Measurements from ENCODE around the gene FTH1. TPM values are rescaled to one million over a fixed set of nuclear protein-coding genes. Genes with fewer than 3 reads are reported as not detected.

Gene FTH1
- total and polyA plus RNA-seq, 2 of the 8 experiments (the other 6 are each of a cell fraction or from before 2014, with no cell fraction given), result 1,153 to 1,461 TPM

DNA sequence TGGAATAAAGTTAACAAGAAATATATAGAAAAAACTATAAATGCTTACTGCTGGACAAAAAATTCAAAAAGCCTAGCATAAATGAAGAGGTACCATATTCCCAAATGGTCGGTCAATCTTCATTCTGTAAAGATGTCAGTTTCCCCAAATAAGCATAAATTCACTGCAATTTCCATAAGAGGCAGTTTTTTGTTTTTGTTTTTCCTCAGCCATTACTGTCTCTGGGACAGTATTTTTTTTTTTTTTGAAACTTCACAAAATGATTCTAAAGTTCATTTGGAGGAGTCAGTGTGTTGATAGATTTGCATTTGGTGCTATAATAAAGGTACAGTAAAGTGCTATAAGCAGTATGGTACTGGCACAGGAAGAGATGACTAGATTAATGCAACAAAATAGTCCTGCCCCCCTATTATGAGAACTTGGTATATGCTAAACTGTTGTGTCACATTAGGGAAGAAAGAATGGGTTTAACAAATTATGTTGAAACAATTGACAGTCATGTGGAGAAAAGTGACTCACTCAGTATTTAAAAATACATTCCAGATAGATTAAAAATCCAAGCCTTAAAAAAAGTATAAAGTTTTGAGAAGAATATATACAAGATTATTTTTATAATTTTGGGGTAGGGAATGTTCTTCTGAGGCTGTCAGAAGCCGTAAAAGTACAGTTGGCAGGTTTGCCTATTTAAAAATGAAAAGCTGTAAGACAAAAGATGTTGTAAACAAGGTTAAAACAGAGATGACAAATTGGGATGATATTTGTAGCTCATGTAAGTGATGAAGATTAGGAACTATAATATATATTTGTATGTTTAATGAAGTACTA lies 2.6 kb upstream of the FTH1 start (continued):
- TF ChIP-seq, protein P1, sequence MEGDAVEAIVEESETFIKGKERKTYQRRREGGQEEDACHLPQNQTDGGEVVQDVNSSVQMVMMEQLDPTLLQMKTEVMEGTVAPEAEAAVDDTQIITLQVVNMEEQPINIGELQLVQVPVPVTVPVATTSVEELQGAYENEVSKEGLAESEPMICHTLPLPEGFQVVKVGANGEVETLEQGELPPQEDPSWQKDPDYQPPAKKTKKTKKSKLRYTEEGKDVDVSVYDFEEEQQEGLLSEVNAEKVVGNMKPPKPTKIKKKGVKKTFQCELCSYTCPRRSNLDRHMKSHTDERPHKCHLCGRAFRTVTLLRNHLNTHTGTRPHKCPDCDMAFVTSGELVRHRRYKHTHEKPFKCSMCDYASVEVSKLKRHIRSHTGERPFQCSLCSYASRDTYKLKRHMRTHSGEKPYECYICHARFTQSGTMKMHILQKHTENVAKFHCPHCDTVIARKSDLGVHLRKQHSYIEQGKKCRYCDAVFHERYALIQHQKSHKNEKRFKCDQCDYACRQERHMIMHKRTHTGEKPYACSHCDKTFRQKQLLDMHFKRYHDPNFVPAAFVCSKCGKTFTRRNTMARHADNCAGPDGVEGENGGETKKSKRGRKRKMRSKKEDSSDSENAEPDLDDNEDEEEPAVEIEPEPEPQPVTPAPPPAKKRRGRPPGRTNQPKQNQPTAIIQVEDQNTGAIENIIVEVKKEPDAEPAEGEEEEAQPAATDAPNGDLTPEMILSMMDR (IDR thresholded peaks at IDR 0.05; ENCODE audit: control extremely low read depth in 1 of 3, insufficient read depth in 1 of 3, low read depth in 1 of 3, low read length in 3 of 3), result no peak
- TF ChIP-seq GTF2F1 (IDR thresholded peaks at IDR 0.05; ENCODE audit: borderline replicate concordance, low read depth, low read length) (no peak), JUN (IDR thresholded peaks at IDR 0.05; ENCODE audit: low read depth, low read length) (no peak), ZNF274 (IDR thresholded peaks at IDR 0.05; ENCODE audit: borderline replicate concordance, extremely low read depth, low read length) (no peak)

Data from H1 (cell line).